ENCODE results near the gene PIGR. TPM values are rescaled to one million over a fixed set of nuclear protein-coding genes. Genes with fewer than 3 reads are reported as not detected.

PIGR gene
- total and polyA plus RNA-seq, 2 of the 4 experiments (the other 2 are of a cell fraction) = not detected

GRCh38 chr1:206907304-206907991, 38.8 kb downstream of the PIGR start:
- H2BK5ac ChIP-seq (ENCODE audit: low read depth, low read length, poor library complexity, severe bottlenecking) = no peak overlapping the region
- no peak overlapping the region for H3K4me3 ChIP-seq (ENCODE audit: insufficient read depth, low read depth, low read length)
- H3K4me1 ChIP-seq (ENCODE audit: control insufficient read depth, insufficient read depth, low read length) = peaks cover 9% of the 10 kb centered on the region
- peak overlapping the region; percentile 55; the same call in 1 of the 2 replicates for H4K91ac ChIP-seq (ENCODE audit: insufficient read depth, low read depth, low read length)
- no peak for ATAC-seq (ENCODE audit: low read depth)
- WGBS, 2 experiments (ENCODE audit: extremely low coverage in 2 of 2, insufficient read length in 1 of 2) = 91% methylated on average over 16 of the region's 23 CpGs; no CpG with 5 or more reads in 1 of the 2 experiments
- H3K9ac ChIP-seq (ENCODE audit: low read depth, low read length) = no peak overlapping the region
- H2BK120ac ChIP-seq (ENCODE audit: low read depth, low read length) = peak overlapping the region; percentile 82
- peak overlapping the region; percentile 75; the same call in 1 of the 2 replicates for H2BK20ac ChIP-seq (ENCODE audit: low read depth, low read length)
- in situ Hi-C loops (cut with MboI; ENCODE audit: low sequenced_read_pairs) = no loop called here
- H3K79me1 ChIP-seq (ENCODE audit: low read depth in 1 of 2, low read length in 2 of 2) = peaks cover 0 to 11% of the 10 kb centered on the region in 2 experiments; a peak in 2 of 4 replicates
- H3K14ac ChIP-seq (replicated peaks; ENCODE audit: low read depth, low read length) = no peak overlapping the region; the same call in 1 of the 2 replicates
- peak overlapping the region; percentile 68 for H2AK9ac ChIP-seq (replicated peaks; ENCODE audit: low read depth, low read length, poor library complexity)
- H4K5ac ChIP-seq (ENCODE audit: low read depth, low read length) = no peak overlapping the region
- H3K9me1 ChIP-seq (ENCODE audit: insufficient read depth, low read length) = peaks cover 18% of the 10 kb centered on the region
- DNase-seq = no peak
- peak overlapping the region in 1 of 2 experiments; percentile 38; a peak in 1 of 4 replicates for H4K8ac ChIP-seq (ENCODE audit: low read depth in 2 of 2, low read length in 2 of 2)
- no peaks in the 10 kb centered on the region for H3K36me3 ChIP-seq (ENCODE audit: control insufficient read depth, insufficient read depth, low read length)
- peak overlapping the region; percentile 86 for H3K4ac ChIP-seq (ENCODE audit: low read depth, low read length)
- H3K23ac ChIP-seq (ENCODE audit: low read depth, low read length) = no peak overlapping the region
- no peaks in the 10 kb centered on the region for H4K20me1 ChIP-seq (ENCODE audit: insufficient read depth, low read length)
- dilution Hi-C loops (cut with HindIII; ENCODE audit: low sequenced_read_pairs, unreplicated experiment) = no loop called here
- peaks cover 7% of the 10 kb centered on the region; the same call in 1 of the 2 replicates for H3K27me3 ChIP-seq (ENCODE audit: control insufficient read depth, insufficient read depth, low read length)
- H2AFZ ChIP-seq (replicated peaks; ENCODE audit: low read length, poor library complexity) = no peak overlapping the region
- no peak for TF ChIP-seq SMC3 (IDR thresholded peaks at IDR 0.05; ENCODE audit: low read depth, low read length)
- TF ChIP-seq, protein P1, sequence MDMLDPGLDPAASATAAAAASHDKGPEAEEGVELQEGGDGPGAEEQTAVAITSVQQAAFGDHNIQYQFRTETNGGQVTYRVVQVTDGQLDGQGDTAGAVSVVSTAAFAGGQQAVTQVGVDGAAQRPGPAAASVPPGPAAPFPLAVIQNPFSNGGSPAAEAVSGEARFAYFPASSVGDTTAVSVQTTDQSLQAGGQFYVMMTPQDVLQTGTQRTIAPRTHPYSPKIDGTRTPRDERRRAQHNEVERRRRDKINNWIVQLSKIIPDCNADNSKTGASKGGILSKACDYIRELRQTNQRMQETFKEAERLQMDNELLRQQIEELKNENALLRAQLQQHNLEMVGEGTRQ (IDR thresholded peaks at IDR 0.05; ENCODE audit: low read depth, low read length) = no peak
- TF ChIP-seq, protein P2, sequence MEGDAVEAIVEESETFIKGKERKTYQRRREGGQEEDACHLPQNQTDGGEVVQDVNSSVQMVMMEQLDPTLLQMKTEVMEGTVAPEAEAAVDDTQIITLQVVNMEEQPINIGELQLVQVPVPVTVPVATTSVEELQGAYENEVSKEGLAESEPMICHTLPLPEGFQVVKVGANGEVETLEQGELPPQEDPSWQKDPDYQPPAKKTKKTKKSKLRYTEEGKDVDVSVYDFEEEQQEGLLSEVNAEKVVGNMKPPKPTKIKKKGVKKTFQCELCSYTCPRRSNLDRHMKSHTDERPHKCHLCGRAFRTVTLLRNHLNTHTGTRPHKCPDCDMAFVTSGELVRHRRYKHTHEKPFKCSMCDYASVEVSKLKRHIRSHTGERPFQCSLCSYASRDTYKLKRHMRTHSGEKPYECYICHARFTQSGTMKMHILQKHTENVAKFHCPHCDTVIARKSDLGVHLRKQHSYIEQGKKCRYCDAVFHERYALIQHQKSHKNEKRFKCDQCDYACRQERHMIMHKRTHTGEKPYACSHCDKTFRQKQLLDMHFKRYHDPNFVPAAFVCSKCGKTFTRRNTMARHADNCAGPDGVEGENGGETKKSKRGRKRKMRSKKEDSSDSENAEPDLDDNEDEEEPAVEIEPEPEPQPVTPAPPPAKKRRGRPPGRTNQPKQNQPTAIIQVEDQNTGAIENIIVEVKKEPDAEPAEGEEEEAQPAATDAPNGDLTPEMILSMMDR (conservative IDR thresholded peaks at IDR 0.05; ENCODE audit: low read depth, low read length) = 0 out of 2 replicates have a peak, but pooled peaks have one; percentile 19
- no peaks in the 10 kb centered on the region for H3K9me3 ChIP-seq (ENCODE audit: control insufficient read depth, insufficient read depth, low read length)
- ChIA-PET CTCF (interaction anchor here (2.3 kb wide), 1 partner anchor 173 kb away, joined by 12 read pairs; no protein-coding TSS in a partner anchor), POLR2A (ENCODE audit: unreplicated experiment) (no interaction called here)
- BruUV-seq (replicated peaks) = no TSS peak
- H3K56ac ChIP-seq (ENCODE audit: extremely low read depth, insufficient read depth, low read length) = no peak overlapping the region
- intact Hi-C loops (cut with micrococcal nuclease) = no loop called here
- peak overlapping the region; percentile 79; the same call in 1 of the 3 replicates for H2BK15ac ChIP-seq (ENCODE audit: low read depth, low read length)
- no peak overlapping the region for H3K18ac ChIP-seq (ENCODE audit: low read depth, low read length)
- H3K4me2 ChIP-seq (ENCODE audit: low read depth, low read length) = no peak overlapping the region
- H2AK5ac ChIP-seq (ENCODE audit: low read depth, low read length) = peak overlapping the region; percentile 70; the same call in 1 of the 2 replicates
- H3K27ac ChIP-seq (ENCODE audit: insufficient read depth, low read length) = no peak overlapping the region

All from IMR-90 (cell line).